Measurements from ENCODE around the gene PRRG1. TPM values are rescaled to one million over a fixed set of nuclear protein-coding genes. Genes with fewer than 3 reads are reported as not detected.
"Not testable (repeated sequence)": the region's sequence is repeated elsewhere in the genome, so short reads cannot be mapped to it uniquely, and the experiment has no call there.

PRRG1 gene
- total RNA-seq, 1 donor from 2014 or later, result 1.7 TPM

DNA sequence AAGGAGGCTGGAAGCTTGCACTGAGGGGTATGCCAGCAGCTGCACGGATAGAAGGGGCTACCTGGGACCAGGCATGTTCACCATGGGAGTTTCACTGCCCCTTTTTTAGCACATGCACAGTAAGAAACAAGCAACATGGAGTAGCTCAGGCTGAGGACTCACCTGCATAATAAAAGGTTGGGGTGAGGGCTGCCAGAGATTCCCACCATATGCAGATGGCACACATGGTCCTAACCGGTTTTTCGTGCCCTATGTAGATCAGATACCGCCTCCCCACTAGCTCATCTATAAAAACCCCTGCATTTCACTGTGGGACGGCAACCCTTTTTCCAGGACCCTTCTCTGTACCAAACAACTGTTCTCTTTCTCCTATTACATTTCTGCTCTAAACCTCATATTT, 125.3 kb downstream of the PRRG1 start:
- no peak for DNase-seq (ENCODE audit: low spot score, unreplicated experiment)
- H3K27ac Mint-ChIP-seq, result no peak overlapping the region
- peaks cover 1% of the 10 kb centered on the region for H3K36me3 Mint-ChIP-seq (ENCODE audit: insufficient read depth)
- peaks cover 23% of the 10 kb centered on the region for H3K9me3 Mint-ChIP-seq (ENCODE audit: low read depth)
- H3K4me3 Mint-ChIP-seq (ENCODE audit: low read depth), result no peak overlapping the region
- H3K27me3 Mint-ChIP-seq, result no peaks in the 10 kb centered on the region
- peaks cover 2% of the 10 kb centered on the region for H3K4me1 Mint-ChIP-seq (ENCODE audit: low read depth)
- no peak for TF ChIP-seq CTCF (IDR thresholded peaks at IDR 0.05; ENCODE audit: unreplicated experiment)

GRCh38 chrX:37476571-37477170, 127.5 kb downstream of the PRRG1 start:
- H3K4me1 Mint-ChIP-seq (ENCODE audit: low read depth), result peaks cover 2% of the 10 kb centered on the region
- TF ChIP-seq CTCF (IDR thresholded peaks at IDR 0.05; ENCODE audit: unreplicated experiment), result no peak
- H3K4me3 Mint-ChIP-seq (ENCODE audit: low read depth), result no peak overlapping the region
- DNase-seq (ENCODE audit: low spot score, unreplicated experiment), result no peak
- peaks cover under 1% of the 10 kb centered on the region for H3K36me3 Mint-ChIP-seq (ENCODE audit: insufficient read depth)
- peaks cover 19% of the 10 kb centered on the region for H3K9me3 Mint-ChIP-seq (ENCODE audit: low read depth)
- no peak overlapping the region for H3K27ac Mint-ChIP-seq
- H3K27me3 Mint-ChIP-seq, result no peaks in the 10 kb centered on the region

GRCh38 chrX:37484335-37484734, 135.2 kb downstream of the PRRG1 start:
- DNase-seq (ENCODE audit: low spot score, unreplicated experiment); H3K27me3 Mint-ChIP-seq; H3K4me3 Mint-ChIP-seq (ENCODE audit: low read depth); H3K27ac Mint-ChIP-seq; H3K36me3 Mint-ChIP-seq (ENCODE audit: insufficient read depth); H3K4me1 Mint-ChIP-seq (ENCODE audit: low read depth): not testable (repeated sequence)
- H3K9me3 Mint-ChIP-seq (ENCODE audit: low read depth), result peaks cover 21% of the 10 kb centered on the region

GRCh38 chrX:37485429-37485828, 136.3 kb downstream of the PRRG1 start:
- H3K27me3 Mint-ChIP-seq, result no peaks in the 10 kb centered on the region
- H3K4me3 Mint-ChIP-seq (ENCODE audit: low read depth), result no peak overlapping the region
- H3K27ac Mint-ChIP-seq, result no peak overlapping the region
- peaks cover 22% of the 10 kb centered on the region for H3K9me3 Mint-ChIP-seq (ENCODE audit: low read depth)
- no peaks in the 10 kb centered on the region for H3K4me1 Mint-ChIP-seq (ENCODE audit: low read depth)
- H3K36me3 Mint-ChIP-seq (ENCODE audit: insufficient read depth), result no peaks in the 10 kb centered on the region
- no peak for DNase-seq (ENCODE audit: low spot score, unreplicated experiment)
- TF ChIP-seq CTCF (IDR thresholded peaks at IDR 0.05; ENCODE audit: unreplicated experiment), result no peak

DNA sequence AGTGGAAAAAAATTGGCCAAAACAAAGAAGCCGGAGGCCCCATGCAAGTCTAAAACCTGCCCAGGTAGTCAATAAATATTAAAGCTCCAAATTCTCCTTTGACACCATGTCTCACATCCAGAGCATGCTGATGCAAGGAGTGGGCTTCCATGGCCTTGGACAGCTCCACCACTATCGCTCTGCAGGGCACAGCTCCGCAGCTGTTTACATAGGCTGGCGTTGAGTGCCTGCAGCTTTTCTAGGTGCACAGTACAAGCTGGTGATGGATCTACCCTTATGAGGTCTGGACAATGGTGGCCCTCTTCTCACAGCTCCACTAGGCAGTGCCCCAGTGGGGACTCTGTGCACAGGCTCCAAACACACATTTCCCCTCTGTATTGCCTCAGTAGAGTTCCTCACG, 138.1 kb downstream of the PRRG1 start:
- Mint-ChIP-seq H3K27ac (no peak overlapping the region), H3K4me3 (ENCODE audit: low read depth) (no peak overlapping the region), H3K27me3 (no peaks in the 10 kb centered on the region), H3K4me1 (ENCODE audit: low read depth) (no peaks in the 10 kb centered on the region), H3K36me3 (ENCODE audit: insufficient read depth) (no peaks in the 10 kb centered on the region), H3K9me3 (ENCODE audit: low read depth) (peaks cover 24% of the 10 kb centered on the region)
- no peak for DNase-seq (ENCODE audit: low spot score, unreplicated experiment)
- no peak for TF ChIP-seq CTCF (IDR thresholded peaks at IDR 0.05; ENCODE audit: unreplicated experiment)

DNA sequence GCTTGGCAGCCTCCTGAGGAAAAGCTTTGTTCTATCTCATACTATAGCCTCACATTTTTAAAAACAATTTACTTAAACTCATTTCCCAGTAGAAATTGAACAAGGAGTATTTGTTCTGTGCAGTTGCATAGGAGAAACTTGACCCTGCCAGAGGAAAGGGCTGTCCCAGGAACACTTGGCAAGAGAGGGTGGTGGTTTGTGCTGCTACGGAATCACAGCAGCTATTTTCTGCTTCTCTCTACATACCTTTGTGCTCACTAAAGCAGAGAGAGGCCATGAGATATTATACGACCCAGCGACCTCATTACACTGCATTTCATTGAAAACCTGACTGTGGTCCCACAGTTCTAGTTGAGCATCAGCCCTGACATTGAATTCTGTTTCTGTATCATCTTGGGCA, 139.2 kb downstream of the PRRG1 start:
- DNase-seq (ENCODE audit: low spot score, unreplicated experiment), result no peak
- H3K27me3 Mint-ChIP-seq, result no peaks in the 10 kb centered on the region
- peaks cover 20% of the 10 kb centered on the region for H3K9me3 Mint-ChIP-seq (ENCODE audit: low read depth)
- H3K4me1 Mint-ChIP-seq (ENCODE audit: low read depth), result no peaks in the 10 kb centered on the region
- H3K27ac Mint-ChIP-seq, result no peak overlapping the region
- H3K4me3 Mint-ChIP-seq (ENCODE audit: low read depth), result no peak overlapping the region
- TF ChIP-seq CTCF (IDR thresholded peaks at IDR 0.05; ENCODE audit: unreplicated experiment), result no peak
- no peaks in the 10 kb centered on the region for H3K36me3 Mint-ChIP-seq (ENCODE audit: insufficient read depth)

Measured in progenitor cell of endocrine pancreas (in vitro differentiated cells).